ENCODE results near the gene PCDHGC3.
A peak's percentile ranks its signal among the peaks of the same experiment; 100 is the strongest.

The PCDHGC3 gene

DNA sequence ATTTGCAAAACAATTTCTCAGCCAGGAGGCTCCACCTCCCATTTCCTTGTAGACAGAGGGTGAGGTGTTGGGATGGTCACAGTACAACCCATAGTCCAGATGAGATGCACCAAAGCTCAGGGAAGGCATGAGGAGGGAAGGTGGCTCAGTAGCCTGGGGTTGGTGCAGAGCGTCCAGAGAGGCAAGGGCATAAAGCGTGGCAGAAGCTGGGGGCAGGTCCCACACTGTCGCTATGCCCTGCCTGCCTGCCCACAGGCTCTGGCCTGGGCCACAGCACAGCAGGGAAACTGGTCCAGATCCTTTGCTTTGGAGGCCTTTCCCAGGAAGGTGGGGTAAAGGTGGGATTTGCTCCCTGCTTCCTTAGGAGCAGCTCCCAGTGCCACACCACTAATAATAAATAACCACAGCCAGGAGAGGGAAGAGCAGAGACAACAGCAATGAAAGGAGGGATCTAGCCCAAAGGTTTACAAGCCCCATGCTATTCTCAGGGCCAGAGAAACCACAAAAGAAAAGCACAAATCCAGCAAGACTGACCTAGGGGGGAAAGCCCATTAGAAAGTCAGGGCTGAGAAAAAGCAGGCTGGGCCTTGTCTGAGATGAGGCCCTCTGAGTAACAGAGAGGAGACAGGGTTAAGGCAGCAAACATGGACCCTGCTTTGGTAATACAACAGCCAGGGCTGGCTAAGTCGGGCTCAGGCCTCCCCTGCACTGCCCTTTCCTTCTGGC is 40.3 kb downstream of the PCDHGC3 start:
- no peak overlapping the region for H3K4me3 ChIP-seq (ENCODE audit: control insufficient read depth, low read depth, low read length)
- no peak for DNase-seq (ENCODE audit: low read depth)
- TF ChIP-seq, protein P1, sequence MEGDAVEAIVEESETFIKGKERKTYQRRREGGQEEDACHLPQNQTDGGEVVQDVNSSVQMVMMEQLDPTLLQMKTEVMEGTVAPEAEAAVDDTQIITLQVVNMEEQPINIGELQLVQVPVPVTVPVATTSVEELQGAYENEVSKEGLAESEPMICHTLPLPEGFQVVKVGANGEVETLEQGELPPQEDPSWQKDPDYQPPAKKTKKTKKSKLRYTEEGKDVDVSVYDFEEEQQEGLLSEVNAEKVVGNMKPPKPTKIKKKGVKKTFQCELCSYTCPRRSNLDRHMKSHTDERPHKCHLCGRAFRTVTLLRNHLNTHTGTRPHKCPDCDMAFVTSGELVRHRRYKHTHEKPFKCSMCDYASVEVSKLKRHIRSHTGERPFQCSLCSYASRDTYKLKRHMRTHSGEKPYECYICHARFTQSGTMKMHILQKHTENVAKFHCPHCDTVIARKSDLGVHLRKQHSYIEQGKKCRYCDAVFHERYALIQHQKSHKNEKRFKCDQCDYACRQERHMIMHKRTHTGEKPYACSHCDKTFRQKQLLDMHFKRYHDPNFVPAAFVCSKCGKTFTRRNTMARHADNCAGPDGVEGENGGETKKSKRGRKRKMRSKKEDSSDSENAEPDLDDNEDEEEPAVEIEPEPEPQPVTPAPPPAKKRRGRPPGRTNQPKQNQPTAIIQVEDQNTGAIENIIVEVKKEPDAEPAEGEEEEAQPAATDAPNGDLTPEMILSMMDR (conservative IDR thresholded peaks at IDR 0.05; ENCODE audit: control insufficient read depth, insufficient read depth, low read depth, low read length): no peak

DNA sequence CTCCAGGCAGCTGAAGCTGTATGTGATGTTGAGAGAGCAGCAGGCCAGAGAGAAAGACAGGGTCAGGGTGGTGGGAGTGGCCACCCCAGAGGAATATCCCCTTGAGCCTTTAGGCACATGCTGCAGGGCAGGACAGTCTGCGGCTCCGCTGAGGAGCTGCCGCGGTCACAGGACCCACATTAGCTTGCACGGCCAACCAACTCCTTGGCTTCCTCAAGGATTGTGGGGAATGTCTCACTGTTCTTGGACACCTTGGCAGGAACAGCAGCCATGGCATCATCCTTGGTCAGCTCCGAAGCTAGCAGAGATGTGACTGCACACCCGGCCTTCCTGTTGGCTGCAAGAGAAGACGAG is 40.9 kb downstream of the PCDHGC3 start:
- no peak overlapping the region for H3K4me3 ChIP-seq (ENCODE audit: control insufficient read depth, low read depth, low read length)
- TF ChIP-seq, protein P1 (conservative IDR thresholded peaks at IDR 0.05; ENCODE audit: control insufficient read depth, insufficient read depth, low read depth, low read length): no peak
- peak; percentile 27 for DNase-seq (ENCODE audit: low read depth)

DNA sequence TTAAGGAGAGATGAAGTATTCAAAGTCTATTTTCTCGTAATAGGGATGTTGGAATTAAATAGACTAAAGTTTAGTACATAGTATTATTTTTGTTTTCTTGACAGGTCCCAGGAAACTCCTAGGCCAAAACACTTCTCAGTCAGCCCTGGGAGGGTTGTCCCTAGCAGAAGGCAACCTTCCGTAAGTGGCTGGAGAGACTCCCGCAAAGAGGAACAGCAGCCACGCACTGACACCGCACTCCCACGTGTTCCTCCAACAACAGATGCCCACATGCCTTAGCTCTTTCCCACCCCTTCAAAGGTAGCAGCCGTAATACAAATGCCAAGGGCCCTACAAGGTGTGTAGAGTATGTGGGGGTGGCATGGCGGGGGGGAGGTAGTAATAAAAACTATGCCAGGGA is 41.5 kb downstream of the PCDHGC3 start:
- H3K4me3 ChIP-seq (ENCODE audit: control insufficient read depth, low read depth, low read length): no peak overlapping the region
- TF ChIP-seq, protein P1 (conservative IDR thresholded peaks at IDR 0.05; ENCODE audit: control insufficient read depth, insufficient read depth, low read depth, low read length): no peak
- no peak for DNase-seq (ENCODE audit: low read depth)

DNA sequence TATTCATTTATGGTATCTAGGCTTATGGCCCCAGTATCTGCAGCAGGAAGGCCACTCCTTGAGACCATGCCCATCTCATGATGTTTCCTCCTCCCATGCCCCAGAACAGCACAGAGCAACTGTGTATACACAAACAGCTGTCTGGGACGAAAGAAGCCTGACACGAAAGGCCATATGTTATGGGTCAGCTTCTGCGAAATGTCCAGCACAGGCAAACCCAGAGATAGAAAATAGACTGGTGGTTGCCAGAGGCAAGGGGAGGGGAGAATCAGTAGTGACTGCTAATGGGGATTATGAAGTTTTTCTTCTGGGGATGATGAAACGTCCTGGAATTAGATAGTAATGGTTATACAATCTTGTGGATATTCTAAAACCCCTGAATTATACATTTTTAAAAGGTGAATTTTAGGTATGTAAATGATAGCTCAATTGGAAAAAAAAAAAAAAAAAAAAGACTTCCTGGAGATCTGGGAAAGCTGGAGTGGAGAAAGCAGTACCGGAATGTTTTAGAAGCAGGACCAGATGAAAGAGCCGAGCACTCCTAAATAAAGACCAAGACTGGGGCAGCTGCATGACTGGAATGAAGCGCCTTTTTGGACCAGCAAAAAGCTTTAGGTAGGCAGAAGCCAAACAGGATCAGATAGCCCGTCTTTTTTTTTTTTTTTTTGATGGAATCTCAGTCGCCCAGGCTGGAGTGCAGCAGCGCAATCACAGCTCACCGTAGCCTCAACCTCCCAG is 42.3 kb downstream of the PCDHGC3 start:
- TF ChIP-seq, protein P1 (conservative IDR thresholded peaks at IDR 0.05; ENCODE audit: control insufficient read depth, insufficient read depth, low read depth, low read length): no peak
- no peak for DNase-seq (ENCODE audit: low read depth)
- H3K4me3 ChIP-seq (ENCODE audit: control insufficient read depth, low read depth, low read length): no peak overlapping the region

DNA sequence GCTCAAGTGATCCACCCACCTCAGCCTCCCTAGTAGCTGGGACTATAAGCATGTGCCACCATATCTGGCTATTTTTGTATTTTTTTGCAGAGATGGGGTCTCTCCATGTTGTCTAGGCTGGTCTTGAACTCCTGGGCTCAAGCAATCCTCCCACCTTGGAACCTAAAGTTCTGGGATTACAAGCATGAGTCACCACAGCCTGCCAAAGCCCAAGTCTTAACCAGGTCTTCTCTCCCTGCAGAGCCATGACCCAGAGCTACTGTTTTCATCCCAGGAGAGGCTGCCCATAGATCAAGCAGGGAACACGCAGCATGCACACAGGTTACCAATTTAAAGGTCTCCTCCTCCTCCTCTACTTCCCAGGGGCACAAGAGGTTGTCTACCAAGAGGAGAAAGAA is 42.9 kb downstream of the PCDHGC3 start:
- DNase-seq (ENCODE audit: low read depth): peak; percentile 35
- TF ChIP-seq, protein P1 (conservative IDR thresholded peaks at IDR 0.05; ENCODE audit: control insufficient read depth, insufficient read depth, low read depth, low read length): no peak
- H3K4me3 ChIP-seq (ENCODE audit: control insufficient read depth, low read depth, low read length): no peak overlapping the region

DNA sequence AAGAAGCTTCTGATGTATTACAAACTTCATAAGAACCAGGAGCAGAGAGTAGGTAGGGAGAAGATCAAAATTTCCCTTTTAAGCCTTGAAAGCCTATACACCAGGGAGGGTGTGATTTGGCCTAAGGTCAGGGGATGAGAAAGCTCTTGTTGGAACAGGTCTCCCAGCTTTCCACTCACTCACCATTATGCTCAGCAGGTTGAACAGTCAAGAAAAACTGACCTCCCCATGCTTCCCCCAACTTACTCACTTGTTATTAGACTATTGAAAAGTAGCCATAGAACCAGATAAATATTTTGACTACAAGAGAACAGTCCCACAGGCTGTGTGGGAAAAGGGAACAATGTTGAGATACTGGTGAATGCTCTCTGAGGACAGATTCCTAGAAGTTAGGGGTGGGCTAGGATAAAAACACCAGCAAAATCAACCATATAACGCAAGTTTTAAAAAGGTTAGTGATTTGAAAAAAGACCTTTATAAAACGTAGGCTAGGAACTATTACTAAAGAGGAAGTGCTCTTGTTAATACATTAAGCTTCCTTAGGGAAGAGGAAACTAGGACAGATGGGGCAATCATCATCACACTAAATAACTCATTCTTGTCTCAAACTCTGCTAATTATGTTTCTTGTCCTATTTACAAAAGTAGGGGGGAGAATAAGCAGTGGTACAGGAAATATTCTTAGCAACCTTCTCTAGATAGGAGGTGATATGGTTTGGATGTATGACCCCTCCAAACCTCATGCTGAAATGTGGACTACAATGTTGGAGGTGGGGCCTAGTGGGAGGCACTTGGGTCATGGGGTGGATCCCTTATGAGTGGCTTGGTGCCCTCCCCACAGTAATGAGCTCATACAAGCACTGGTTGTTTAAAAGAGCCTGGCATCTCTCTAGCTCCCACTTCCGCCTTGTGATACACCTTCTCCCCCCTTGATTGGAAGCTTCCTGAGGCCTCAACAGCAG is 44.1 kb downstream of the PCDHGC3 start:
- TF ChIP-seq, protein P1 (conservative IDR thresholded peaks at IDR 0.05; ENCODE audit: control insufficient read depth, insufficient read depth, low read depth, low read length): no peak
- peak; percentile 13 for DNase-seq (ENCODE audit: low read depth)
- no peak overlapping the region for H3K4me3 ChIP-seq (ENCODE audit: control insufficient read depth, low read depth, low read length)
